OCI-LY7 (cell line): ENCODE data around the gene TRAF3. TPM values are rescaled to one million over a fixed set of nuclear protein-coding genes. Genes with fewer than 3 reads are reported as not detected.

Experiments used
- BruUV-seq: library from RNA; stranded (reverse); fragments of 400-500 nt; replicated peaks from 2 replicates; lab custom pipeline; 2021; lab: Mats Ljungman, UMichigan
- CTCF ChIA-PET: fragments of 300-600 bp; sonication (Branson Sonifier 250); formaldehyde crosslinking; loops from one replicate; lab custom pipeline; 2022; ENCODE audit warnings: antibody characterized with exemption; ENCODE audit not compliant: unreplicated experiment; lab: Charles Lee
- POLR2A ChIA-PET: fragments of 300-600 bp; sonication (Branson Sonifier 250); formaldehyde crosslinking; loops from one replicate; lab custom pipeline; 2022; ENCODE audit warnings: antibody characterized with exemption; lab: Charles Lee
- DNase-seq: peaks from one replicate; pipeline ENCODE4 v3.0.0-alpha.2; 2015; ENCODE audit warnings: low spot score
- H2AFZ ChIP-seq: fragments of 200-600 bp; sonication (generic), shearing (Covaris generic); 2 replicates; pipeline ENCODE4 v1.6.1; 2014; ENCODE audit warnings: mild to moderate bottlenecking, antibody characterized with exemption, low read length, moderate library complexity
- H3K27ac ChIP-seq: fragments of 200-600 bp; sonication (generic); 2 replicates; pipeline ENCODE4 v1.5.1; 2014; ENCODE audit warnings: mixed run types, low read depth, mild to moderate bottlenecking, moderate library complexity, low read length, inconsistent platforms; ENCODE audit not compliant: poor library complexity, severe bottlenecking
- H3K36me3 ChIP-seq: fragments of 200-600 bp; sonication (generic); 2 replicates; pipeline ENCODE4 v1.6.1; 2014; ENCODE audit warnings: mild to moderate bottlenecking, antibody characterized with exemption, low read length, moderate library complexity, mixed read lengths; ENCODE audit not compliant: insufficient read depth
- H3K4me1 ChIP-seq: fragments of 200-600 bp; sonication (generic); 2 replicates; pipeline ENCODE4 v1.5.1; 2014; ENCODE audit warnings: mild to moderate bottlenecking, low read length; ENCODE audit not compliant: insufficient read depth, poor library complexity, severe bottlenecking
- H3K4me2 ChIP-seq: fragments of 200-600 bp; sonication (generic); 2 replicates; pipeline ENCODE4 v1.6.1; 2014; ENCODE audit warnings: mild to moderate bottlenecking, low read length
- H3K4me3 ChIP-seq: fragments of 200-600 bp; sonication (generic); 2 replicates; pipeline ENCODE4 v1.5.1; 2014; ENCODE audit warnings: mild to moderate bottlenecking, low read depth, low read length; ENCODE audit not compliant: poor library complexity, severe bottlenecking
- H3K79me2 ChIP-seq: fragments of 200-600 bp; sonication (generic); 2 replicates; pipeline ENCODE4 v1.6.1; 2016; ENCODE audit warnings: low read depth, mild to moderate bottlenecking, low read length, moderate library complexity, mixed read lengths; ENCODE audit not compliant: insufficient read depth
- H3K9me2 ChIP-seq: fragments of 200-600 bp; sonication (generic); 2 replicates; pipeline ENCODE4 v1.6.1; 2016; ENCODE audit warnings: mild to moderate bottlenecking, low read length, mixed read lengths; ENCODE audit not compliant: insufficient read depth
- H3K9me3 ChIP-seq: fragments of 200-600 bp; sonication (generic); 2 replicates; pipeline ENCODE4 v1.6.1; 2014; ENCODE audit warnings: mild to moderate bottlenecking, mixed run types, low read length, mixed read lengths
- H4K20me1 ChIP-seq: fragments of 200-600 bp; sonication (generic); 2 replicates; pipeline ENCODE4 v1.6.1; 2014; ENCODE audit warnings: mild to moderate bottlenecking, antibody characterized with exemption, low read length, moderate library complexity, mixed read lengths; ENCODE audit not compliant: insufficient read depth
- EZH2phosphoT487 ChIP-seq: fragments of 200-600 bp; sonication (generic); IDR thresholded peaks from 2 replicates; pipeline ENCODE4 v1.6.1; 2018; ENCODE audit warnings: low read depth, borderline replicate concordance, mild to moderate bottlenecking, mixed run types, antibody characterized with exemption, low read length, moderate library complexity, mixed read lengths
- intact Hi-C: fragments of 100-400 bp; cut with micrococcal nuclease; formaldehyde crosslinking; loops from one replicate; pipeline ENCODE4 v1.10.0; 2022; ENCODE audit not compliant: unreplicated experiment
- total RNA-seq, 2 experiments: library from RNA; depleted of rRNA in 1 of 2; stranded (reverse); fragments of >200 nt in 1 of 2; shearing (Covaris generic) in 1 of 2; gene quantifications; 2 replicates each; pipeline ENCODE4 v1.2.3, GENCODE V29; 2014 to 2022
- TF ChIP-seq, protein P1 (sequence below): fragments of 200-600 bp; sonication (generic); conservative IDR thresholded peaks from 2 replicates; pipeline ENCODE4 v1.5.1; 2014; ENCODE audit warnings: mild to moderate bottlenecking, antibody characterized with exemption, low read length, moderate library complexity, mixed read lengths

TRAF3 gene
- total RNA-seq, 2 experiments from 2014 or later = 0.82 to 2.9 TPM

- no peak overlapping the region for H3K4me3 ChIP-seq
- no peaks in the 10 kb centered on the region for H3K4me1 ChIP-seq
- H3K36me3 ChIP-seq = no peaks in the 10 kb centered on the region
- no peak overlapping the region for H2AFZ ChIP-seq
- no peak overlapping the region for H3K27ac ChIP-seq
- no peaks in the 10 kb centered on the region for H3K9me3 ChIP-seq
- CTCF ChIA-PET = no interaction called here
- no TSS peak for BruUV-seq
- H3K9me2 ChIP-seq = no peaks in the 10 kb centered on the region
- H4K20me1 ChIP-seq = no peaks in the 10 kb centered on the region
- H3K79me2 ChIP-seq = no peaks in the 10 kb centered on the region
- H3K4me2 ChIP-seq = no peak overlapping the region
- POLR2A ChIA-PET = interaction anchor here (0.5 kb wide), 1 partner anchor 741 kb away, joined by 3 read pairs; no protein-coding TSS in a partner anchor
- DNase-seq = no peak
- intact Hi-C loops = no loop called here
- TF ChIP-seq EZH2phosphoT487 = no peak
- TF ChIP-seq, protein P1, sequence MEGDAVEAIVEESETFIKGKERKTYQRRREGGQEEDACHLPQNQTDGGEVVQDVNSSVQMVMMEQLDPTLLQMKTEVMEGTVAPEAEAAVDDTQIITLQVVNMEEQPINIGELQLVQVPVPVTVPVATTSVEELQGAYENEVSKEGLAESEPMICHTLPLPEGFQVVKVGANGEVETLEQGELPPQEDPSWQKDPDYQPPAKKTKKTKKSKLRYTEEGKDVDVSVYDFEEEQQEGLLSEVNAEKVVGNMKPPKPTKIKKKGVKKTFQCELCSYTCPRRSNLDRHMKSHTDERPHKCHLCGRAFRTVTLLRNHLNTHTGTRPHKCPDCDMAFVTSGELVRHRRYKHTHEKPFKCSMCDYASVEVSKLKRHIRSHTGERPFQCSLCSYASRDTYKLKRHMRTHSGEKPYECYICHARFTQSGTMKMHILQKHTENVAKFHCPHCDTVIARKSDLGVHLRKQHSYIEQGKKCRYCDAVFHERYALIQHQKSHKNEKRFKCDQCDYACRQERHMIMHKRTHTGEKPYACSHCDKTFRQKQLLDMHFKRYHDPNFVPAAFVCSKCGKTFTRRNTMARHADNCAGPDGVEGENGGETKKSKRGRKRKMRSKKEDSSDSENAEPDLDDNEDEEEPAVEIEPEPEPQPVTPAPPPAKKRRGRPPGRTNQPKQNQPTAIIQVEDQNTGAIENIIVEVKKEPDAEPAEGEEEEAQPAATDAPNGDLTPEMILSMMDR = no peak
Measured at GRCh38 chr14:102799684-102800562, 22.7 kb downstream of the TRAF3 start.

DNA sequence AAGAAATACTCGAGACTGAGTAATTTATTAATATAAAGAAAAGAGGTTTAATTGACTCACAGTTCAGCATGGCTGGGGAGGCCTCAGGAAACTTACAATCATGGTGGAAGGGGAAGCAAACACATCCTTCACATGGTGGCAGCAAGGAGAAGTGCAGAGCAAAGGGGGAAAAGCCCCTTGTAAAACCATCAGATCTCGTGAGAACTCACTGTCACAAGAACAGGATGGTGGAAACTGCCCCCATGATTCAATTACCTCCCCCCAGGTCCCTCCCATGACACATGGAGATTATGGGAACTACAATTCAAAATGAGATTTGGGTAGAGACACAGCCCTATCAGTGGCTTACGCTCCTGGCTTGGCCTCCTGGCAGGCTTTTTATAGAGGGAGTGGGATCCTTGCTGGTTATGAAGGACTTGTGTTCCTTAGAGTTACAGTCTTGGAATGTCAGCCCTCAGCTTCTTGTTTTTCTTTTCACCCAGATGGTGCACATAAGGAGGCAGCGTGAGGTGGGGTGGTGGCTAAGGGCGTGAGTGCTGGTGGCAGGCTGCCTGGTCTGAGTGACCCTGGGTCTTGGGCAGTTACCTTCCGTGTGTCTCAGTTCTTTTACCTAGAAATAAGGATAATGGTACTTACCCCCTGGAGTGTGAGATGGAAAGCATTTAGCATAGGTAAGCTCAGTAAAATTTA, 25.7 kb downstream of the TRAF3 start:
- intact Hi-C loops = no loop called here
- H3K9me3 ChIP-seq = no peaks in the 10 kb centered on the region
- no peaks in the 10 kb centered on the region for H3K36me3 ChIP-seq
- POLR2A ChIA-PET = no interaction called here
- H3K4me1 ChIP-seq = peaks cover 6% of the 10 kb centered on the region
- no peaks in the 10 kb centered on the region for H4K20me1 ChIP-seq
- DNase-seq = no peak
- H2AFZ ChIP-seq = no peak overlapping the region
- H3K4me2 ChIP-seq = no peak overlapping the region
- CTCF ChIA-PET = no interaction called here
- TF ChIP-seq, protein P1 = no peak
- TF ChIP-seq EZH2phosphoT487 = no peak
- BruUV-seq = no TSS peak
- H3K79me2 ChIP-seq = no peaks in the 10 kb centered on the region
- H3K27ac ChIP-seq = no peak overlapping the region
- no peak overlapping the region for H3K4me3 ChIP-seq
- H3K9me2 ChIP-seq = no peaks in the 10 kb centered on the region
